ENCODE results near the gene BCAS3. TPM values are rescaled to one million over a fixed set of nuclear protein-coding genes. Genes with fewer than 3 reads are reported as not detected.

BCAS3 gene
- total RNA-seq, 1 donor from 2014 or later, result 22.6 TPM

DNA sequence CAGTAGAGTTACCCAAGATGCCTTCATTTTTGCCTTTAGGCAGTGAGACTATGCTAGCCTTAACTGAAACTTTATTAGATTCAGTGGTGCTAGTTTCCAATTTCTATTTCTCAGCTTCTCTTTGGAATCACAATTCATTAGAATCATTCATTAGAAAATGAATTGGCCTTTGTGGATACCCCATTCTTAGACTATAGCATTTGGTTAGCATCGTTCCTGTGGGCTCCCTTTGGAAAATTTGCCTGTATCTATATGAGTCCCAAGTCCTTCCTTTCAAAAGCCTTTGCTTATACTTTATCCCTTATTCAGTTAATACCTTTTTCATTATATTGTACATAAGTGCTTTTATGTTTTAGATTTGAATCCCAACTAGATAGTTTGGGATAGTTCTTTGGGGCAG, 535.0 kb downstream of the BCAS3 start:
- H3K27me3 Mint-ChIP-seq (ENCODE audit: low read depth), result no peaks in the 10 kb centered on the region
- no peaks in the 10 kb centered on the region for H3K9me3 Mint-ChIP-seq (ENCODE audit: low read depth)
- DNase-seq (ENCODE audit: low spot score), result no peak
- H3K4me3 Mint-ChIP-seq (ENCODE audit: unreplicated experiment), result no peak overlapping the region
- no peaks in the 10 kb centered on the region for H3K36me3 Mint-ChIP-seq (ENCODE audit: low read depth)
- H3K27ac Mint-ChIP-seq (ENCODE audit: unreplicated experiment), result no peak overlapping the region
- peaks cover 23% of the 10 kb centered on the region for H3K4me1 Mint-ChIP-seq (ENCODE audit: low read depth)
- TF ChIP-seq, protein P1, sequence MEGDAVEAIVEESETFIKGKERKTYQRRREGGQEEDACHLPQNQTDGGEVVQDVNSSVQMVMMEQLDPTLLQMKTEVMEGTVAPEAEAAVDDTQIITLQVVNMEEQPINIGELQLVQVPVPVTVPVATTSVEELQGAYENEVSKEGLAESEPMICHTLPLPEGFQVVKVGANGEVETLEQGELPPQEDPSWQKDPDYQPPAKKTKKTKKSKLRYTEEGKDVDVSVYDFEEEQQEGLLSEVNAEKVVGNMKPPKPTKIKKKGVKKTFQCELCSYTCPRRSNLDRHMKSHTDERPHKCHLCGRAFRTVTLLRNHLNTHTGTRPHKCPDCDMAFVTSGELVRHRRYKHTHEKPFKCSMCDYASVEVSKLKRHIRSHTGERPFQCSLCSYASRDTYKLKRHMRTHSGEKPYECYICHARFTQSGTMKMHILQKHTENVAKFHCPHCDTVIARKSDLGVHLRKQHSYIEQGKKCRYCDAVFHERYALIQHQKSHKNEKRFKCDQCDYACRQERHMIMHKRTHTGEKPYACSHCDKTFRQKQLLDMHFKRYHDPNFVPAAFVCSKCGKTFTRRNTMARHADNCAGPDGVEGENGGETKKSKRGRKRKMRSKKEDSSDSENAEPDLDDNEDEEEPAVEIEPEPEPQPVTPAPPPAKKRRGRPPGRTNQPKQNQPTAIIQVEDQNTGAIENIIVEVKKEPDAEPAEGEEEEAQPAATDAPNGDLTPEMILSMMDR (IDR thresholded peaks at IDR 0.05), result no peak

GRCh38 chr17:61214753-61215152, 537.1 kb downstream of the BCAS3 start:
- no peak for DNase-seq (ENCODE audit: low spot score)
- Mint-ChIP-seq H3K4me3 (ENCODE audit: unreplicated experiment) (no peak overlapping the region), H3K27me3 (ENCODE audit: low read depth) (no peaks in the 10 kb centered on the region), H3K9me3 (ENCODE audit: low read depth) (no peaks in the 10 kb centered on the region), H3K4me1 (ENCODE audit: low read depth) (peaks cover 24% of the 10 kb centered on the region), H3K27ac (ENCODE audit: unreplicated experiment) (no peak overlapping the region), H3K36me3 (ENCODE audit: low read depth) (no peaks in the 10 kb centered on the region)
- TF ChIP-seq, protein P1 (IDR thresholded peaks at IDR 0.05), result no peak

DNA sequence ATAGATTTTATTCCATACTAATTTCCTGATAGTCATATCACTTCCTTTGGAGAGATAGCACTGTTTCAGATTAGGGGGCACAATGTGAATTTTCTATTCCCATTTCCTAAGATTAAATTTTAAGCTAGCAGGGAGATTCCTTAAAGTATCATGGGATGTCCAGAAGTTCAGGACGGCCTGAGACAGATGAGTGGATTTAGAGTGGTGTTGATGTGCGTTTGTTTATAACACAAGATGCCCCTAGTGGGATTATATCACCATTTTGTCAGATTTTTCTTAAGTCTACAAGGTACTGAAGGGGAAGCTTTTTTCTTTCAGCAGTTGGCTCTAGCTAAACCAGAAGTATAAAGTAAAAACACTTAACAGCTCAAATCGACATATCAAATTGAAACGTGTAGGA, 538.4 kb downstream of the BCAS3 start:
- Mint-ChIP-seq H3K27me3 (ENCODE audit: low read depth) (no peaks in the 10 kb centered on the region), H3K4me1 (ENCODE audit: low read depth) (peaks cover 24% of the 10 kb centered on the region), H3K4me3 (ENCODE audit: unreplicated experiment) (no peak overlapping the region), H3K9me3 (ENCODE audit: low read depth) (no peaks in the 10 kb centered on the region), H3K36me3 (ENCODE audit: low read depth) (no peaks in the 10 kb centered on the region), H3K27ac (ENCODE audit: unreplicated experiment) (no peak overlapping the region)
- no peak for DNase-seq (ENCODE audit: low spot score)
- TF ChIP-seq, protein P1 (IDR thresholded peaks at IDR 0.05), result no peak

DNA sequence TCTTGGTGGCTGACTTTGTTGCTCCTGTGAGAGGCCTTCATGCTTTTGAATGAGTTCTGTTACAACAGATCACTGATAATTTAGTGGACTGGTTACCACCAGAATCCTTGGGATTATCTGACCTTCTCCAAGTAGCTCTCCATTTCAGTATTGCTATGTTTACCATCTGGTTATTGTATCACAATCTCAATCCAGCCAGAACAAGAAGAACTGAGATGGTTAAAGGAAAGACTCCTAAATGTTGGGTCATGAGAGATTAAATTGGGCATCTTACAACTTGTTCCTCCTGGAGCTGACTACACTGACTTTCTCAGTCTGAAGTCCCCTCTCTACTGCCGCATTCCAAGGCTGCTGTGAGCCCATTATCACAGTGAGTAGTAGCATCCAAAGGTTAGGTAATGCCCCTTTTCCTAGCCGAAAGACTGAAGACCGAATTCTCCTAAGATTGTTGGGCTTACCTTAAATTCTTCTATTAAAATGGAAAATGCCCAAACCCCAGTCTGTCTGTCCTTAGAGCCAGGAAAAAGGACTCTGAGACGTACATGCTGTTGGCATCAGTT, 540.3 kb downstream of the BCAS3 start:
- H3K36me3 Mint-ChIP-seq (ENCODE audit: low read depth), result no peaks in the 10 kb centered on the region
- TF ChIP-seq, protein P1 (IDR thresholded peaks at IDR 0.05), result no peak
- no peak overlapping the region for H3K4me3 Mint-ChIP-seq (ENCODE audit: unreplicated experiment)
- H3K27me3 Mint-ChIP-seq (ENCODE audit: low read depth), result no peaks in the 10 kb centered on the region
- no peak overlapping the region for H3K27ac Mint-ChIP-seq (ENCODE audit: unreplicated experiment)
- no peaks in the 10 kb centered on the region for H3K9me3 Mint-ChIP-seq (ENCODE audit: low read depth)
- H3K4me1 Mint-ChIP-seq (ENCODE audit: low read depth), result peaks cover 32% of the 10 kb centered on the region
- no peak for DNase-seq (ENCODE audit: low spot score)

GRCh38 chr17:61218438-61218837, 540.8 kb downstream of the BCAS3 start:
- TF ChIP-seq, protein P1 (IDR thresholded peaks at IDR 0.05), result no peak
- no peaks in the 10 kb centered on the region for H3K36me3 Mint-ChIP-seq (ENCODE audit: low read depth)
- H3K4me1 Mint-ChIP-seq (ENCODE audit: low read depth), result peaks cover 32% of the 10 kb centered on the region
- H3K27ac Mint-ChIP-seq (ENCODE audit: unreplicated experiment), result no peak overlapping the region
- no peak overlapping the region for H3K4me3 Mint-ChIP-seq (ENCODE audit: unreplicated experiment)
- H3K9me3 Mint-ChIP-seq (ENCODE audit: low read depth), result no peaks in the 10 kb centered on the region
- no peak for DNase-seq (ENCODE audit: low spot score)
- H3K27me3 Mint-ChIP-seq (ENCODE audit: low read depth), result no peaks in the 10 kb centered on the region
